Measurements from ENCODE around the gene IGF1.

- TF ChIP-seq CTCF (conservative IDR thresholded peaks at IDR 0.05; ENCODE audit: low read length), result no peak
- no peak for TF ChIP-seq EZH2phosphoT487 (IDR thresholded peaks at IDR 0.05; ENCODE audit: borderline replicate concordance)
Measured at GRCh38 chr12:102444093-102444492, 36.3 kb downstream of the IGF1 start.
